Upper lobe of left lung (tissue), 4 donors: ENCODE data around the gene CLEC19A.

ENCODE experiments used
- CTCF ChIP-seq, 6 experiments: fragments of 450-650 bp in 4 of 6; fragments of 200-600 bp in 2 of 6; sonication (generic) in 2 of 6; IDR thresholded peaks; one replicate each; pipeline ENCODE4 v1.5.1; 2016 to 2019; ENCODE audit warnings: antibody characterized with exemption in 6 of 6
- POLR2A ChIP-seq, 4 donors: fragments of 450-650 bp; IDR thresholded peaks; one replicate each; pipeline ENCODE4 v1.5.1; 2016 to 2017; ENCODE audit warnings: antibody characterized with exemption in 4 of 4, mild to moderate bottlenecking in 2 of 4
- POLR2AphosphoS5 ChIP-seq, 2 donors: sonication (generic); formaldehyde crosslinking; IDR thresholded peaks; one replicate each; pipeline ENCODE4 v1.5.1; 2017; ENCODE audit warnings: antibody characterized with exemption in 2 of 2

- TF ChIP-seq POLR2A (IDR thresholded peaks at IDR 0.05): no peak
- no peak for TF ChIP-seq CTCF (IDR thresholded peaks at IDR 0.05)
- TF ChIP-seq POLR2AphosphoS5 (IDR thresholded peaks at IDR 0.05): no peak
Observed at GRCh38 chr16:19242186-19242585, 43.3 kb upstream of the CLEC19A start.
